GM19372 (cell line): ENCODE data around the gene ROBO2.

ENCODE experiments used
- ATAC-seq: cut with Tn5 transposase; IDR thresholded peaks from one replicate; pipeline ENCODE4 v1.9.1; 2021; ENCODE audit warnings: mild to moderate bottlenecking, low read depth, moderate library complexity; ENCODE audit not compliant: unreplicated experiment

ROBO2 gene

GRCh38 chr3:77247817-77248216 is 207.9 kb downstream of the ROBO2 start:
- no peak for ATAC-seq

- no peak for ATAC-seq
These were observed 208.5 kb downstream of the ROBO2 start for GRCh38 chr3:77248420-77248819.

- no peak for ATAC-seq
These were observed 211.2 kb downstream of the ROBO2 start for GRCh38 chr3:77251136-77251535.

- ATAC-seq = peak; percentile 68
These were observed 215.3 kb downstream of the ROBO2 start for GRCh38 chr3:77254967-77255831.

- ATAC-seq = no peak
These were observed 216.9 kb downstream of the ROBO2 start for GRCh38 chr3:77256584-77257503.

GRCh38 chr3:77259694-77260093 is 219.8 kb downstream of the ROBO2 start:
- no peak for ATAC-seq

- no peak for ATAC-seq
These were observed 222.5 kb downstream of the ROBO2 start for GRCh38 chr3:77262361-77262760.

- no peak for ATAC-seq
These were observed 227.7 kb downstream of the ROBO2 start for GRCh38 chr3:77267589-77267988.

- ATAC-seq = no peak
These were observed 231.4 kb downstream of the ROBO2 start for GRCh38 chr3:77271306-77271705.

- no peak for ATAC-seq
These were observed 231.8 kb downstream of the ROBO2 start for GRCh38 chr3:77271711-77272110.

- no peak for ATAC-seq
These were observed 239.4 kb downstream of the ROBO2 start for GRCh38 chr3:77279276-77279675.

GRCh38 chr3:77281721-77282120 is 241.8 kb downstream of the ROBO2 start:
- ATAC-seq = no peak

GRCh38 chr3:77283108-77283507 is 243.2 kb downstream of the ROBO2 start:
- ATAC-seq = no peak

- ATAC-seq = no peak
These were observed 248.4 kb downstream of the ROBO2 start for GRCh38 chr3:77288348-77288747.

GRCh38 chr3:77296527-77296926 is 256.6 kb downstream of the ROBO2 start:
- no peak for ATAC-seq

GRCh38 chr3:77298417-77298816 is 258.5 kb downstream of the ROBO2 start:
- ATAC-seq = no peak

GRCh38 chr3:77303955-77304699 is 264.2 kb downstream of the ROBO2 start:
- no peak for ATAC-seq

- no peak for ATAC-seq
These were observed 264.8 kb downstream of the ROBO2 start for GRCh38 chr3:77304700-77305021.

- no peak for ATAC-seq
These were observed 269.6 kb downstream of the ROBO2 start for GRCh38 chr3:77309460-77309859.

- ATAC-seq = no peak
These were observed 273.9 kb downstream of the ROBO2 start for GRCh38 chr3:77313843-77314242.

GRCh38 chr3:77319711-77320110 is 279.8 kb downstream of the ROBO2 start:
- ATAC-seq = no peak
